Measurements from ENCODE around the gene SURF4.

DNA sequence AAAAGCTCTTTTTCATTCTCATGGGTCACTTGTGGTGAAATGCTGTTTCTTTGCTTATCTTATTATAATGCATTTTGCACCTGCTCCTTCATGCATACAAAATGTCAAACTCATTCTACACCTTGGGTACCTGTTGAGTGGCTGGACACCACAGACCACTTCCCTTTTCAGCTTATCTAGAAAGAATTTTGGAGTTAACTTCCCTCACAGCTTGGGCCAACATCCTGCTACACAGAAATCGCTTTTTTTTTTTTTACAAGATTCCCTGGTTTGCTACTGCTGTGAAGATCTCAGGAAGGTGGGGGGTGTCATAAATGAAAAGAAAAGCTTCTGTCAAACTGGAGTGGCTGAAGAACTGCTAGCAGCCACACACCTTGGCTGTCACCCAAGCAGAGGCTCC is 39.3 kb upstream of the SURF4 start:
- TF ChIP-seq, protein P1, sequence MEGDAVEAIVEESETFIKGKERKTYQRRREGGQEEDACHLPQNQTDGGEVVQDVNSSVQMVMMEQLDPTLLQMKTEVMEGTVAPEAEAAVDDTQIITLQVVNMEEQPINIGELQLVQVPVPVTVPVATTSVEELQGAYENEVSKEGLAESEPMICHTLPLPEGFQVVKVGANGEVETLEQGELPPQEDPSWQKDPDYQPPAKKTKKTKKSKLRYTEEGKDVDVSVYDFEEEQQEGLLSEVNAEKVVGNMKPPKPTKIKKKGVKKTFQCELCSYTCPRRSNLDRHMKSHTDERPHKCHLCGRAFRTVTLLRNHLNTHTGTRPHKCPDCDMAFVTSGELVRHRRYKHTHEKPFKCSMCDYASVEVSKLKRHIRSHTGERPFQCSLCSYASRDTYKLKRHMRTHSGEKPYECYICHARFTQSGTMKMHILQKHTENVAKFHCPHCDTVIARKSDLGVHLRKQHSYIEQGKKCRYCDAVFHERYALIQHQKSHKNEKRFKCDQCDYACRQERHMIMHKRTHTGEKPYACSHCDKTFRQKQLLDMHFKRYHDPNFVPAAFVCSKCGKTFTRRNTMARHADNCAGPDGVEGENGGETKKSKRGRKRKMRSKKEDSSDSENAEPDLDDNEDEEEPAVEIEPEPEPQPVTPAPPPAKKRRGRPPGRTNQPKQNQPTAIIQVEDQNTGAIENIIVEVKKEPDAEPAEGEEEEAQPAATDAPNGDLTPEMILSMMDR (IDR thresholded peaks at IDR 0.05 in 2 of 3, conservative IDR thresholded peaks at IDR 0.05 in 1 of 3; ENCODE audit: borderline replicate concordance in 1 of 3, insufficient read depth in 1 of 3, low read depth in 2 of 3, low read length in 2 of 3) = no peak
- TF ChIP-seq, protein P2, sequence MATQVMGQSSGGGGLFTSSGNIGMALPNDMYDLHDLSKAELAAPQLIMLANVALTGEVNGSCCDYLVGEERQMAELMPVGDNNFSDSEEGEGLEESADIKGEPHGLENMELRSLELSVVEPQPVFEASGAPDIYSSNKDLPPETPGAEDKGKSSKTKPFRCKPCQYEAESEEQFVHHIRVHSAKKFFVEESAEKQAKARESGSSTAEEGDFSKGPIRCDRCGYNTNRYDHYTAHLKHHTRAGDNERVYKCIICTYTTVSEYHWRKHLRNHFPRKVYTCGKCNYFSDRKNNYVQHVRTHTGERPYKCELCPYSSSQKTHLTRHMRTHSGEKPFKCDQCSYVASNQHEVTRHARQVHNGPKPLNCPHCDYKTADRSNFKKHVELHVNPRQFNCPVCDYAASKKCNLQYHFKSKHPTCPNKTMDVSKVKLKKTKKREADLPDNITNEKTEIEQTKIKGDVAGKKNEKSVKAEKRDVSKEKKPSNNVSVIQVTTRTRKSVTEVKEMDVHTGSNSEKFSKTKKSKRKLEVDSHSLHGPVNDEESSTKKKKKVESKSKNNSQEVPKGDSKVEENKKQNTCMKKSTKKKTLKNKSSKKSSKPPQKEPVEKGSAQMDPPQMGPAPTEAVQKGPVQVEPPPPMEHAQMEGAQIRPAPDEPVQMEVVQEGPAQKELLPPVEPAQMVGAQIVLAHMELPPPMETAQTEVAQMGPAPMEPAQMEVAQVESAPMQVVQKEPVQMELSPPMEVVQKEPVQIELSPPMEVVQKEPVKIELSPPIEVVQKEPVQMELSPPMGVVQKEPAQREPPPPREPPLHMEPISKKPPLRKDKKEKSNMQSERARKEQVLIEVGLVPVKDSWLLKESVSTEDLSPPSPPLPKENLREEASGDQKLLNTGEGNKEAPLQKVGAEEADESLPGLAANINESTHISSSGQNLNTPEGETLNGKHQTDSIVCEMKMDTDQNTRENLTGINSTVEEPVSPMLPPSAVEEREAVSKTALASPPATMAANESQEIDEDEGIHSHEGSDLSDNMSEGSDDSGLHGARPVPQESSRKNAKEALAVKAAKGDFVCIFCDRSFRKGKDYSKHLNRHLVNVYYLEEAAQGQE (IDR thresholded peaks at IDR 0.05; ENCODE audit: low read depth) = no peak
- TF ChIP-seq YY1 (IDR thresholded peaks at IDR 0.05; ENCODE audit: extremely low read depth, insufficient replicate concordance, low read depth, low read length) (no peak), CEBPB (IDR thresholded peaks at IDR 0.05; ENCODE audit: low read depth) (no peak), POLR2AphosphoS5 (IDR thresholded peaks at IDR 0.05; ENCODE audit: low read depth, low read length) (no peak), TCF7L2 (IDR thresholded peaks at IDR 0.05; ENCODE audit: borderline replicate concordance, extremely low read depth, insufficient read depth, insufficient read length) (no peak), EZH2 (IDR thresholded peaks at IDR 0.05) (no peak), ZNF274 (IDR thresholded peaks at IDR 0.05; ENCODE audit: low read depth, low read length) (no peak), SRF (IDR thresholded peaks at IDR 0.05; ENCODE audit: low read depth) (no peak), POLR2A (IDR thresholded peaks at IDR 0.05; ENCODE audit: borderline replicate concordance, extremely low read depth, insufficient read depth, insufficient read length) (no peak)

All from HCT116 (cell line).